Stomach smooth muscle (tissue), 2 donors: ENCODE results near the gene CDK5R1.

Experiments
- H3K27ac ChIP-seq: one replicate; pipeline ENCODE4 v1.7.0; 2013; ENCODE audit warnings: mild to moderate bottlenecking, low read length, inconsistent platforms
- H3K27me3 ChIP-seq, 2 donors: one replicate each; pipeline ENCODE4 v1.7.0; 2013; ENCODE audit warnings: low read length in 2 of 2; ENCODE audit not compliant: insufficient read depth in 2 of 2, control insufficient read depth in 1 of 2
- H3K36me3 ChIP-seq, 2 donors: one replicate each; pipeline ENCODE4 v1.7.0; 2013; ENCODE audit warnings: low read length in 2 of 2; ENCODE audit not compliant: control insufficient read depth in 2 of 2, insufficient read depth in 2 of 2
- H3K4me1 ChIP-seq: one replicate; pipeline ENCODE4 v1.7.0; 2013; ENCODE audit warnings: low read length; ENCODE audit not compliant: control insufficient read depth, insufficient read depth
- H3K4me3 ChIP-seq, 2 donors: one replicate each; pipeline ENCODE4 v1.7.0; 2013; ENCODE audit warnings: low read length in 2 of 2
- H3K9ac ChIP-seq, 2 donors: one replicate each; pipeline ENCODE4 v1.7.0; 2013; ENCODE audit warnings: low read length in 2 of 2, mild to moderate bottlenecking in 1 of 2
- H3K9me3 ChIP-seq, 2 donors: one replicate each; pipeline ENCODE4 v1.7.0; 2013; ENCODE audit warnings: low read length in 2 of 2; ENCODE audit not compliant: control insufficient read depth in 2 of 2
- donor health status: healthy.
- donor health status: Pancreatic carcinoma.

The CDK5R1 gene

DNA sequence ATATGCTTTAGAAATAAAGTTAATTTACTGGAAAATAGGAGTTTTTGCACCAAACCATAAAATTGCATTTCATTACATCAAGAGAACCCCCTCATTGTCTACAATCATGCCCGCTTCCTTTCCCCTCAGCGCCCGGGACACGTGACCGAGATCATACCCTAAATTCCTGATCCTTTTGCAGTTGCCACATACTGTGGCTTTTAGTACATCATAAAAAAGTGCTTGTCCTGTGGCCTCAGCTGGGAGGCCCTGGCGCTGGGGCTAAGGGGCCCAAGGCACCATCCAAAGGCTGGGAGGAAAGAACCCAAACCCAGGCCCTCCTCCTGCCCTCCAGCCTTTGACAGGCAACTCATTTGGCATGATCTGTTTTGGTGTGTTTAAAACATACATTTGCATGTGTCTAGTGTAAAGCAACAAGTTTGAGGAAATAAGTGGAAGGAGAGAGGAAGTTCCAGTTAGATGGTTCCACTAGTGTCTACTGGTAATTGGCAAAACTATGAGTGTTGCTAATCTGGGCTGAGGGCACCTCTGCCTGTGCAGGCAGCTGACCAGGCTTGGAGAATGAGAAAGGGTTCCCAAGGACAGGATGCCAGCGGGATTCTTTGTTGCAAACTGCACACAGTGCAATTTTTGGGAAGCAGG is 6.0 kb downstream of the CDK5R1 start:
- Histone ChIP-seq H3K4me3 (no peak overlapping the region), H3K27me3 (no peaks in the 10 kb centered on the region), H3K27ac (no peak overlapping the region), H3K9ac (no peak overlapping the region), H3K4me1 (peaks cover 13% of the 10 kb centered on the region), H3K36me3 (no peaks in the 10 kb centered on the region), H3K9me3 (no peaks in the 10 kb centered on the region)

DNA sequence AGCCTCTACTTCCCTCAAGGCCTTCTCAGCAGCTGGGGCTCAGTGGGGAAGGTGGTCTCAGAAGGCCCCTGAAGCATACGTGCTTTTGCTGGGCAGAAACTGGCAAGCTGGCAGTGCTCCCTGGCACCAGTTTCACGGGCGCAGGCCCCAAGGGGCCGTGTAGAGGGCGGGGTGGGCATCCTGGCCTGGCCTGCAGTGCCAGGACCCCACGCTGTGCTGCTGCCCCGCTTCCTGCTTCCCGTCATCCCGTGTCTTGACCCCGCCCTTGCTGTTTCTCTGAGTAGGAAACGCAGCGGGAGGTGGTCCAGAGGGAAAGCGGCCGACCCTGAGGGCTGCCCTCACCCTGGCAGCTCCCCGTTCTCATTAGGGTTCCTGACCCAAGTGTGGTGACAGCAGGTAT is 6.8 kb downstream of the CDK5R1 start:
- H3K9me3 ChIP-seq, result no peaks in the 10 kb centered on the region
- no peak overlapping the region for H3K27ac ChIP-seq

DNA sequence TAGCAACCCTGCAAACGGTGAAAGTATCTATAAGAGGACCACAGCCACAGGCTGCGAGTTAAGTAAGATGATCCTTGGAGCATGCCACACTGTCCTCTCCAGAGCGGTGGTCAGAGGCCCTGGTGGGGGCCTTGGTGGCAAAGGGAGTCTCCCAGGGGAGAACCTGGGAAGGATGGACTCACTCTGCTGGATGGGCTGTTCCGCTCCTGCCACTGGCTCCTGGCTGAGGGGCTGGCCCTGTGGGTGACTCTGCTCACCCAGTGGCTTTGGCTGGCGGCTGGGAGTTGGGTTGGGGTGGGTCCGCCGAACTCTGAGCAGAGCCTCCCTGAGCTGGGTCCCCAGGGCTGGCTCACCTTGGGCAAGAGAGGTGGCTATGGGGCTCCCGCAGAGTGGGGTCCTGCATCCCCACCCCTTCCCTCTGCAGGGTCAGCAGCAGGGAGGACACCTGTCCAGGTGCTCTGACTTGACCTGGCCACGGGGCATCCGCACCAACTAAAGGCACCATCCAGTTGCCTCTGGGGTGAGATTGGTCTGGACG is 7.3 kb downstream of the CDK5R1 start:
- Histone ChIP-seq H3K4me3 (no peak overlapping the region), H3K27ac (no peak overlapping the region), H3K27me3 (no peaks in the 10 kb centered on the region), H3K9ac (no peak overlapping the region), H3K36me3 (no peaks in the 10 kb centered on the region), H3K4me1 (peaks cover 12% of the 10 kb centered on the region), H3K9me3 (no peaks in the 10 kb centered on the region)

More for the DNA sequence above, 6.8 kb downstream of the CDK5R1 start:
- no peaks in the 10 kb centered on the region for H3K27me3 ChIP-seq
- no peaks in the 10 kb centered on the region for H3K36me3 ChIP-seq
- peaks cover 12% of the 10 kb centered on the region for H3K4me1 ChIP-seq
- no peak overlapping the region for H3K4me3 ChIP-seq
- no peak overlapping the region for H3K9ac ChIP-seq

DNA sequence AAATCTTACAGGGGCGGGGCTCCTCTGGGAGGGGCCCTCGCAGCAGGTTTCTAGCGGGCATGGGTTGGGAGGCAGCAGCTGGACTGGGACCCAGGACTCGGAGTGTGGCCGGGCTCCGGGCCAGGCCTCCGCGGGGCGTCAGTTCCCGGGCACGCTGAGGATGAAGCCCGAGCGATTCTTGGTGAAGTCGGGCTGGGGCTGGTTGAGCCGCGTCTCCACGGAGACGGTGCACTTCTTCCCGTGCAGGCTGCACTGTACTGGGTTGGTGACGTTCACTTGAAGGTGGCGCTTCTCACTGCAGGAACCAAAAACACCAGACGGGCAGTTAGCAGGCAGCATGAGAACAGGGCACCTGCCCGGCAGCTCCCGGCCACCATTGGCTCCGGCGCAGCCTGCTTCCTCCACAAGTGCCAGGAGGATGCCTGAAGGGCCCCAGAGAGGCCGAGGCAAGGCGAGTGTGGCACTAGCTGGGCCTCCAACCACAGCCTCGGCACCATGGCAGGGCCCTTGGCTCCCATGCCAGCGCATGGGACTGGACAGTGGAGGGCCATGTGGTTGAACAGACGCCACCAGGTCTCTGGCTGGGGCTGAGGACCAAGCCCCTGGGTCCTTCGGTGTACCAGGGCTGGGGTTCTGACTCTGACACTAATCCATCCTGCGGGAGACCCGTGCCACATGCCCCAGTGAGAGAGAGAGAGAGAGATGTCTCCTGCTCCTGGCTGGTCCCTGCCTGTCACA is 8.0 kb downstream of the CDK5R1 start:
- no peaks in the 10 kb centered on the region for H3K27me3 ChIP-seq
- H3K36me3 ChIP-seq, result no peaks in the 10 kb centered on the region
- H3K9me3 ChIP-seq, result no peaks in the 10 kb centered on the region
- no peak overlapping the region for H3K9ac ChIP-seq
- no peak overlapping the region for H3K4me3 ChIP-seq
- H3K27ac ChIP-seq, result no peak overlapping the region
- peaks cover 12% of the 10 kb centered on the region for H3K4me1 ChIP-seq

DNA sequence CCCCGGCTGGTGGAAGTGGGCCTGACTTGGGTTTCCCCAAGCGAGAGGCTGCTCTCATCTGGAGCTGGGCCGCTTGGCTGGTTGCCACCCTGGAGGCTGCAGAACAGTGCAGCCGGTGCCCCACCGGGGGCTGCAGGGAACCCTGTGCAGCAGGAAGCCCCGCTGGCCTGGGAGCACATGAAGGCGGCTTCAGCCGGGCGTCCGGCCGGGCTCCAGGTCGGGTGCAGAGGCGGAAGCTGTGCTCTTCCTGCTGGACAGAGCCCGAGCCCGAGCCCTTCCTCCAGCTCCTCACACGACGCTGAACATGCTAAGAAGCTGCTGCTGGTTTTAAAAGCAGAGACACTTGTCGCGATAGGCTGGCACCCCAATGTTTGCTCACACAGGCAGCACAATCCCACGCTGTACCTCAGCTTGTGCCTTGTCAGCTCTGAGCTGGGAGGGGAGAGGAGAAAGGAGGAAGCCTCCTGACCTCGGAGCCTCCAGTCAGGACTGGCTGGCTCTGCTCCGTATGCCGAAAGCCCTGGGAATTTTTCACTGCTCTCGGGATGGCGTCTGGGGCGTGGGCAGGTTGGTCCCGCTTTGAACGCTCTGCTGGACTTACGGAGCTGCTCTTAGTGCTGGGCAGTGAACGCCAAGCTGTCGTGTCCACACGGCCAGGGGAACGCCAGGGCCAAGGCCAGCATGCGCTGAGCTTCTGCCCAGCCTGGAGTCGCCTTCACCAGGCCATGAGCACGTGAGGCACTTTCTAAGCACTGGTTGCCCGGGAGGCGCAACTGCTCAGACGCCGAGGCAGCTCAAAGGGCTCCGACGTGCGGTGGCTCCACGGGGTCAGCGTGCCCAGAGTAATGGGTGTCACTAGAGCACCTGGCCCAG is 8.8 kb downstream of the CDK5R1 start:
- H3K4me1 ChIP-seq, result peaks cover 12% of the 10 kb centered on the region
- H3K27me3 ChIP-seq, result no peaks in the 10 kb centered on the region
- no peak overlapping the region for H3K9ac ChIP-seq
- no peaks in the 10 kb centered on the region for H3K9me3 ChIP-seq
- no peaks in the 10 kb centered on the region for H3K36me3 ChIP-seq
- no peak overlapping the region for H3K4me3 ChIP-seq
- H3K27ac ChIP-seq, result no peak overlapping the region

DNA sequence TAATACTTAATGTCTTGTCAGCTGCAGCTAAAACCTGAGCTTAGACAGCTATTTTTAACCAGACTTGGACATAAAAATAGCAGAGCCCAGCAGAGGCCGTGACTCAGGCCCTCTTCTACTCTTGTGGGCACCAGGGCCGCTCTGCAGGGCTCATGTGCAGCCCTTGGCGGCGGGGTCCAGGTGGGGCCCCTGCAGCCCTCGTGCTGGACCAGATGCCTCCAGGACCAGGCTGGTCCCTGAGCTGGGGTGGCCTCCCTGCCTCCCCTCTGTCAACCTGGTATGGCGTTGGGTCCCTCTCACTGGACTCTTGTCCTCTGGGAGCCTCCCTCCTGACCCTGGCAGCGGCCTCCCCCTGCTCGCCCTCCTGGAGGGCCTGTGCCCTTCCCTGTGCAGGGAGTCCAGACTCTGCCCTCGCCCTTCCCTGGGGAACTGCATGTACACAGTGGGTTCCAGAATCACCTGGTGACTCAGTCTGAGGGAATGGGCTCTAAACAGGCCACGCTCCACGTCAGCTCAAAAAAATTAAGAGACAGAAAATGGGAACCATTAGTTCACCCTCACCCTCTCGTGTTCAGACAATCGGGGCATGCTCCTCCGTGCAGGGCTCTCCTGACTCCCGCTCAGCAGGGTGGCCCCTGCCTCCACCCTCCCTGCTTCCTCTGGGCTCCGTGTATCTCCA is 9.7 kb downstream of the CDK5R1 start:
- H3K4me1 ChIP-seq, result peaks cover 12% of the 10 kb centered on the region
- H3K27me3 ChIP-seq, result no peaks in the 10 kb centered on the region
- H3K4me3 ChIP-seq, result no peak overlapping the region
- no peaks in the 10 kb centered on the region for H3K36me3 ChIP-seq
- H3K9me3 ChIP-seq, result no peaks in the 10 kb centered on the region
- H3K9ac ChIP-seq, result no peak overlapping the region
- no peak overlapping the region for H3K27ac ChIP-seq

DNA sequence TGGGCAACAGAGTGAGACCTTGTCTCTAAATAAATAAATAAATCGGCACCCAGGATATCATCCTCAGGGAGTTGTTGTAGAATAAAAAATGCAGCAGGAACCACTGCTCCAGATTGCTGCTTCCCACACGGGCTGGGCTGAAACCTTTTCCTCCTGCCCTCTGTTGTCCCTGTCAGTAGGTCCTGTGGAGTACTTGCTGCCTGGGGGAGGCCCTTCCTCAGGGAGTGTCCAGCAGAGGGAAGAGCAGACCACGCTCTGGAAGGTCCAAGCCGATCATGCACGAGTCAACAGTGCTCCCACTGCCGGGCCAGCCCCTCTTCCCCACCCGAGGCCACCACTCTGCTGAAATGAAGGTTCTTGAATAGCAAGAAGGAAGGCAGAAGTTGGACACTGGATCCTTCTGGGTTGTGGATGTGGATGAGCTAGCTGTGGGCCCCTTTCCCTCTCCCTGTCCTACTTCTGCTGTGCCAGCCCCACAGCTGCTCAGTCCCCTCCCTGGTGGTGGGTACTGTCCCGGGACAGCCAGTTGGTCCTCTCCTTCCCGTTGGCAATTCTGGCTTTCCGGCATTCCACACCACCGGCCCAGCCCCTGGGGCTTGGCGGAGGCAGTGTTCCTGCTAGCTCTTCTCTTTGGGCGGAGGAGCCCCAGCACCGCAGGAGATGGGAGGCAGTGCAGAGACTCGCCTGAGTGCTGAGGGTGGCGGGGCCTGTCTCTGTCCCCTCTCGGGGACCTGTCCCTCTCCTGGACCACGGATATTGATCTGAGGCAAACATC is 10.8 kb downstream of the CDK5R1 start:
- Histone ChIP-seq H3K9me3 (no peaks in the 10 kb centered on the region), H3K36me3 (no peaks in the 10 kb centered on the region), H3K9ac (no peak overlapping the region), H3K27ac (no peak overlapping the region), H3K4me1 (peaks cover 12% of the 10 kb centered on the region), H3K27me3 (no peaks in the 10 kb centered on the region), H3K4me3 (no peak overlapping the region)

DNA sequence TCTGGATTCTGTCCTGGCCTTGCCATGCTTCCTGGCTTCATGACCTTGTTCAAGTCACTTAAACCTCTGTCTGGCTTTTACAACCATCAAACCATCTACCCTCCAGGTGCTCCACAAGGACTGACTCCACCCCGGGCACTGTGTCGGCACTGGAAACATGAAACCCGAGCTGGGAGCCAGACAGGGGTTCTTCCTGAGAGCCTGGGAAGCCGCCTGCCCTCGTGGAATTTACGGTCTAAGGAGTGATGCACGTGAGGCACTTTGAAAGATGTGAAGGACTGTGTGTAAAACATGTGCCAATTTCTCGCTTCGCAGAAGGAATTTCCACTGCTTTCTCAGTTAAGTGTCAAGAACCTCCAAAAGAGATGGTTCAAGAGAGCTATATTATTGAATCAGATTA is 11.6 kb downstream of the CDK5R1 start:
- Histone ChIP-seq H3K36me3 (no peaks in the 10 kb centered on the region), H3K4me3 (no peak overlapping the region), H3K9ac (no peak overlapping the region), H3K27me3 (no peaks in the 10 kb centered on the region), H3K27ac (no peak overlapping the region), H3K4me1 (peaks cover 12% of the 10 kb centered on the region), H3K9me3 (no peaks in the 10 kb centered on the region)

DNA sequence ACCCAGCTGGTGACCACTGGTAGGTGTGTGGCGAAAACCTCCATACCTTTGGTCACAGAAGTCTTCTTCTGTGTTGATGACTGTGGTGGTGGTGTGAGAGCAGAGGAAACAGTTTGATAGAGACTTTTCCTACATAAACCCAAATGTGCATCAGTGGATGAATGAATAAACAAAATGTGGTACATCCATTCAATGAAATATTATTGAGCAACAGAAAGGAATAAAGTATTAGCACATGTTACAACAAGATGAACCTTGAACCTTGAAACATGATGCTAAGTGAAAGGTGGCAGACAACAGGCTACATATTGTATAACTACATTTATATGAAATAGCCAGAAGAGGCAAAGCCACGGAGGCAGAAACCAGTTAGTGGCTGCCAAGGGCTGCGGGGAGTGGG is 15.2 kb downstream of the CDK5R1 start:
- Histone ChIP-seq H3K27me3 (no peaks in the 10 kb centered on the region), H3K4me1 (peaks cover 7% of the 10 kb centered on the region), H3K27ac (no peak overlapping the region), H3K9ac (no peak overlapping the region), H3K36me3 (no peaks in the 10 kb centered on the region), H3K9me3 (no peaks in the 10 kb centered on the region), H3K4me3 (no peak overlapping the region)

DNA sequence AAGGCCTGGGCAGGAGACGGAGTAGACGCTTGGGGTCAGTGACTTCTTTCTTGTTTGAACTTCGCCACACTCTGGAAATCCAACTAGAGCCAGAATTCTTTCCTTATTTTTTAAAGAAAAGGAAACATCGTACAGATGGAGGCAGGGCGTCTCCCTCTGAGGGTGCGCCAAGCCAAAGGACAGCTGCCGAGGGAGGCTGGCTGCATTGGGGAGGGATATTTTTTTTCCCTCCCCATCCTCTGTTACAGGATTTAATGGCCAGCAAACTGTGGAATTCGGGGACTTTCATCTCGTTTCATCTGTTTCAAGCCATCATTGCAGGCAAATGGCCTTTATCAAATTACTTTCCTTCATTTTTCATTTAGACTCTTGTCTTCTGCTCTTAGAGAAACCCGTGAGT is 15.9 kb downstream of the CDK5R1 start:
- H3K27me3 ChIP-seq, result no peaks in the 10 kb centered on the region
- no peaks in the 10 kb centered on the region for H3K36me3 ChIP-seq
- peaks cover 7% of the 10 kb centered on the region for H3K4me1 ChIP-seq
- H3K4me3 ChIP-seq, result no peak overlapping the region
- no peak overlapping the region for H3K9ac ChIP-seq
- no peaks in the 10 kb centered on the region for H3K9me3 ChIP-seq
- H3K27ac ChIP-seq, result no peak overlapping the region
